HepG2 (cell line): Measurements from ENCODE around the gene CEBPA. TPM values are rescaled to one million over a fixed set of nuclear protein-coding genes. Genes with fewer than 3 reads are reported as not detected.

Experiments
- DMTF1 ChIP-seq: sonication (generic); formaldehyde crosslinking; IDR thresholded peaks from 2 replicates; pipeline ENCODE4 v1.4.0; 2020; ENCODE audit warnings: mild to moderate bottlenecking, missing genetic modification reagents
- HHEX ChIP-seq: IDR thresholded peaks from 2 replicates; pipeline ENCODE4 v1.6.1; 2016; ENCODE audit warnings: control low read depth
- MAFF ChIP-seq: IDR thresholded peaks from 2 replicates; pipeline ENCODE4 v1.6.1; 2011; ENCODE audit warnings: low read depth, low read length, improper control_type of control experiment
- MATR3 ChIP-seq: sonication (generic); formaldehyde crosslinking; IDR thresholded peaks from 2 replicates; pipeline ENCODE4 v1.4.0; 2020; ENCODE audit warnings: missing genetic modification reagents
- MYPOP ChIP-seq: sonication (generic); formaldehyde crosslinking; IDR thresholded peaks from 2 replicates; pipeline ENCODE4 v1.8.1; 2023; ENCODE audit warnings: mild to moderate bottlenecking, moderate library complexity, missing genetic modification reagents
- NFE2L2 ChIP-seq: fragments of 150-350 bp; IDR thresholded peaks from 2 replicates; pipeline ENCODE4 v1.6.1; 2014; ENCODE audit warnings: low read length
- PRDM15 ChIP-seq: sonication (generic); formaldehyde crosslinking; IDR thresholded peaks from 2 replicates; pipeline ENCODE4 v1.4.0; 2020; ENCODE audit warnings: missing genetic modification reagents
- TAF1 ChIP-seq: sonication (generic); formaldehyde crosslinking; IDR thresholded peaks from 2 replicates; pipeline ENCODE4 v1.4.0; 2020; ENCODE audit warnings: missing genetic modification reagents
- TBP ChIP-seq: sonication (generic); formaldehyde crosslinking; IDR thresholded peaks from 2 replicates; pipeline ENCODE4 v1.5.0; 2020; ENCODE audit warnings: missing genetic modification reagents
- TCF7 ChIP-seq: sonication (generic); IDR thresholded peaks from 2 replicates; pipeline ENCODE4 v1.6.1; 2016; ENCODE audit warnings: antibody characterized with exemption, low read depth
- ZBED4 ChIP-seq: sonication (generic); formaldehyde crosslinking; IDR thresholded peaks from 2 replicates; pipeline ENCODE4 v1.4.0; 2020; ENCODE audit warnings: missing genetic modification reagents, borderline replicate concordance
- ZBTB42 ChIP-seq: sonication (generic); formaldehyde crosslinking; IDR thresholded peaks from 2 replicates; pipeline ENCODE4 v1.5.0; 2020; ENCODE audit warnings: mild to moderate bottlenecking, missing genetic modification reagents
- ZFP41 ChIP-seq: sonication (generic); formaldehyde crosslinking; IDR thresholded peaks from 2 replicates; pipeline ENCODE4 v1.4.0; 2020; ENCODE audit warnings: mild to moderate bottlenecking, missing genetic modification reagents, borderline replicate concordance
- ZNF446 ChIP-seq: sonication (generic); formaldehyde crosslinking; IDR thresholded peaks from 2 replicates; pipeline ENCODE4 v1.5.0; 2020; ENCODE audit warnings: mild to moderate bottlenecking, missing genetic modification reagents
- ZNF883 ChIP-seq: sonication (generic); formaldehyde crosslinking; IDR thresholded peaks from 2 replicates; pipeline ENCODE4 v1.5.1; 2020; ENCODE audit warnings: mild to moderate bottlenecking, missing genetic modification reagents; ENCODE audit errors: not compliant biosample characterization
- polyA plus RNA-seq, 8 experiments: library from polyadenylated mRNA; depleted of rRNA in 3 of 8; stranded (reverse) in 7 of 8; unstranded in 1 of 8; fragments of >200 nt; fragmentation: Illumina TruSeq in 4 of 8; extraction: Trizol in 4 of 8; gene quantifications; 2 replicates each; pipeline versions ENCODE4 v1.2.1 to v1.2.3, GENCODE V29; 2011 to 2016; ENCODE audit warnings: low read depth in 4 of 8, missing spikeins in 1 of 8, mixed read lengths in 1 of 8; ENCODE audit not compliant: insufficient read depth in 1 of 8
- total RNA-seq, 5 experiments: library from RNA; depleted of rRNA; stranded (reverse); fragments of >200 nt; fragmentation: Illumina TruSeq; extraction: Trizol; gene quantifications; 2 replicates each; pipeline ENCODE4 v1.2.3, GENCODE V29; 2016; ENCODE audit warnings: low read depth in 1 of 5

Gene CEBPA
- total and polyA plus RNA-seq, 2 of the 13 experiments (the other 11 are each of a cell fraction or from before 2014, with no cell fraction given), result 24.8 to 103 TPM

- TF ChIP-seq DMTF1 (CRISPR knock-in tag), result no peak
- no peak for TF ChIP-seq ZNF883 (CRISPR knock-in tag)
- no peak for TF ChIP-seq TBP
- no peak for TF ChIP-seq MATR3 (CRISPR knock-in tag)
- TF ChIP-seq MAFF, result no peak
- no peak; the same call in 1 of the 2 replicates for TF ChIP-seq TCF7
- no peak for TF ChIP-seq PRDM15 (CRISPR knock-in tag)
- no peak for TF ChIP-seq MYPOP (CRISPR knock-in tag)
- no peak for TF ChIP-seq ZNF446
- TF ChIP-seq HHEX (CRISPR knock-in tag), result no peak
- no peak for TF ChIP-seq ZFP41 (CRISPR knock-in tag)
- TF ChIP-seq ZBTB42, result no peak; the same call in 1 of the 2 replicates
- no peak for TF ChIP-seq NFE2L2
- 0 out of 2 replicates have a peak, but pooled peaks have one; percentile 35 for TF ChIP-seq ZBED4
- peak; percentile 25; the same call in 1 of the 2 replicates for TF ChIP-seq TAF1 (CRISPR knock-in tag)
Measured at GRCh38 chr19:33278403-33279269, 23.7 kb downstream of the CEBPA start (continued).
